HG03139 (cell line): ENCODE data around the gene BACH2.
"Not testable (repeated sequence)": the region's sequence is repeated elsewhere in the genome, so short reads cannot be mapped to it uniquely, and the experiment has no call there.

ENCODE experiments used
- ATAC-seq: cut with Tn5 transposase; IDR thresholded peaks from one replicate; pipeline ENCODE4 v1.9.1; 2021; ENCODE audit not compliant: unreplicated experiment

The BACH2 gene

DNA sequence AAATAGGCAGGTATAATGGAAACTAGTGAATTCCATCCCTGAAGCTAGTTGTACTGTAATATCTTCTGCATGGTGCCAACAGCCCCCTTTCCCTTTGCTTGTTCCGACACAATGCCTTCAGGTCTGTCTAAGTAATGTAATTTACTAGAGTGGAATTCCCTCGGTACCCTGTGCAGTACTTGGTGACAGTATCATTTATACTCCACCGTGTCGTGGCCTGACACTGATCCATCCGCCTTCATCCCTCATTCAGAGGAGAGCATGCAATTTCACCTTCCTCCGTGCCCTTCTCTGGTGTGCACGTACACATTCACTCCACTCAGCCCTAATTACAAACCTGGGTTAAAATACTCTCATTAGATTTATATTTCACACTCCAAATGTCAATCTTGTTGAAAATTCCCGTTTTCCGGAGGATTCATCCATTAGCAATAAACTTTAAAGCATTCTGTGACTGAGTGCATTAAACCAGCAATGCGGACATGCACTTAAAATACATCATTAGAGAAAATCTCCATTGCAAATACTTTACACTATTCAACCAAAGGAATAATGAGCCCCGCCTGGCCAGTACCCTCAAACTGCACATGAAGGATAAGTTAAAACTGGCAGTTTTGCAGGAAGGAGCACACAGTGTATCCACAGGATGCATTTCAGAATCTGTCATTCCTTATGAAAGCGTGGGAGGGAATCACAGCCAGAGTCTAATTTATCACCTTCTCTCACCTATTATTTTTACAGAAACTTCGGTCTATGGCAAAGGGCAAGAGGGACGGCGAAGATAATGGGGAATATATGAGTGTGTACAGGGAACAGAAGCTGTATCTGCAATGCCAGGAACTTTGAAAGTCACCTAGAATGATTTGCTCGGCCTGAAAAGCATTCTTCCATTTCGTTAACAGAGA lies 219.9 kb downstream of the BACH2 start:
- ATAC-seq, result no peak

DNA sequence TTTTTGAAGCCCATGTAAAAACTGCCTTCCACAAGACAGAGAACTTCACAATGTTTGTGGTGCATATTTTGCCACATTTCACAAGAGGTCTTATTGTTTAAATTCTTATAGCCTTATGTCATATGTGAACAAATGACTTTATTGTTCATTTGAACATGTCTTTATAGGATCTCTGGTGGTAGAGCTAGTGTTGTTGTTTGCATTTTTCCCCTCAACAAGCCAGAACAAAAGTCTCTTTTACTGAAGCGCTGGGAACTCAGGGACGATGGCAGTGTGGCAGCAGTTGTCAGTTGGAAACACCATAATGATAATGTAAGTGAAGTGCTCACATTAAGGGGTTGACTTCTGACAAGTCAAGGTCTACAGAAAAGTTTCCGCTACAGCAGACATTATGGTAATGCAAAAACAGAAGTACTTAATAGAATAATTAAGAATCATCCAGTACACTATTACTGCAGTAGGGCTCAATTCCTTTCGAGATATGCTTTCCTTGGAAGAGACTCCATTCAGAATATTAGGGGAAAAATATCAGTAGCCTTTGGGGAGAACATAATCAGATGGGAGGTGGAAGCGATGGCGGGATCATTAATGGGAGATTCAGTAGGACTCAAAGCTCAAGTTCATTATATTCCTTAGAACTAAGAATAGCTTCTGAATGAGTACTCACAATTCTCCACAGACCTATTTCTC lies 222.3 kb downstream of the BACH2 start:
- ATAC-seq, result no peak

- no peak for ATAC-seq
These were observed 223.6 kb downstream of the BACH2 start for GRCh38 chr6:90072935-90073464.

DNA sequence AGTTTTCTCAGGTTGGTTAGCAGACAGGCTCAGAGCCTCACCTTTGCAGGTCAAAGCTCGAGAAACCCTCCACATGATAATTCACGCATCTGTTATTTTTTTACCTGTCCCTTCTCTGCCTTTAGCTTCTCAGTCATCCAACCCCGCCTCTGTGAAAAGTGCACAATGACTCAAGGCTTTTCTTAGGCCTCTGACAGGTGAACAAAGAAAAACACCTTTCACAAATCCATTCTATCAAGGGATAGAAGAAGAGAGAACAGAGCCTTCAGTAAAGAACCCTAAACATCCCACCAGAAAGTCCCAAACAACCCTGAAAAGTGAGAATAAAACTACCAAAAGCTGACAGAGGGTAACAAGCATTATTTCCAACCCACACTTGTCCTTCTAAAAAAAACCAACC lies 224.1 kb downstream of the BACH2 start:
- ATAC-seq, result no peak

DNA sequence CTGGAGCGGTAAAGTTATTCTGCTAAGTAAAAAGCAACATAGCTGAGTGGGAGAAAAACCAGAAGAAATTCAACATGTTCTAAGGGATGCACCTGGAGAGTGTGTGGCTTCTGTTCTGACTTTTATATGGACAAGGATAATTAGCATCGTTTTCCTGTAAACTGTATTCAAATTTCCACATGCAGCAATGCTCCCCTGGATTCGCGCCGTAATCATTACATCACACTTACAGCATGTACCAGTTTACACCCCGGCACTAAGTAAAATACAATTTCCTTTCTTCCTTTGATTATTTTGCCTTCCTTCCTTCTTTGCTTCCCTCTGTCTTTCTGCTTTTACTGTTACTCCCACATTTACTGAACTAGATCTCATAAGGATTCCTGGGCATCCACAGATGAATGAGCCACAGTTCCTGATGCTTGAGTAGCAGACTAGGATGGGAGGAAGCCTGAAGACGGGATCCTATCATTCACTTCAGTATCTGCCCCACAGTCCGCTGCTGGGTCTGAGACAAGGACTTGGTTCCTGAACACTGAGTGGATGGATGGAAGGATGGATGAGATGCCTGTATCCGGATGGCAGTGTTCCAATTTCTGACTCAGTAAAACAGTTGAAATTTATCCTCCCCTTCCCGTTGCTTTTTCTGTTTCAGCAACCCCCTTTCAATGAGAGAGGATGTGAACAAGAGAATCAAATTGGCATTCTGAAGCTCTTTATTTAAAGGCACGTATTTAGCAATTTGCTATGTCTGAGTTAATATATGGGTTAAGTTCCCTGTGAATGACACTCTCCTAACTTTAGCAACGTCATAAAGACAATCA lies 227.7 kb downstream of the BACH2 start:
- no peak for ATAC-seq

DNA sequence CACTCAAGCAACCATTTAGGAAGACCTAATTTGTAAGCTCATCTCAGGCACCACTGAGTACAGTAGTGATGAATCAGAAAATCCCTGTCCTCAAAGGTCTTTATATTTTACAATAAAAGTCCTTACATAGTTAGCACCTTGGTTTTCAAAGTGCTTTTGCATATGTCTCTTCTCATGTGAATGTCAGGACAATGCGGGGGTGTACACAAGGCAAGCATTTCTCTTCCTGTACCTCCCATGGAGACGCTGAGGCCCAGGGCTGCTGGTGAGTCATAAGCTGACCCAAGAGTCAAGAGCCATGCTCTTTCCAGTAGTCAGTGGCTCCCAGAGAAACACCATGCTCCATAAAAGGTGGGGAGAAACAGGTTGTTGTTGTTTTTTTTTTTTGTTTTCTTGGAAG lies 228.4 kb downstream of the BACH2 start:
- ATAC-seq, result no peak

GRCh38 chr6:90066697-90067096 lies 229.9 kb downstream of the BACH2 start:
- ATAC-seq, result no peak

GRCh38 chr6:90065173-90065572 lies 231.5 kb downstream of the BACH2 start:
- ATAC-seq, result no peak

- no peak for ATAC-seq
These were observed 234.0 kb downstream of the BACH2 start for GRCh38 chr6:90062667-90063066.

GRCh38 chr6:90062051-90062450 lies 234.6 kb downstream of the BACH2 start:
- ATAC-seq, result no peak

GRCh38 chr6:90059178-90059577 lies 237.5 kb downstream of the BACH2 start:
- not testable (repeated sequence) for ATAC-seq

- not testable (repeated sequence) for ATAC-seq
These were observed 240.7 kb downstream of the BACH2 start for GRCh38 chr6:90055924-90056323.

DNA sequence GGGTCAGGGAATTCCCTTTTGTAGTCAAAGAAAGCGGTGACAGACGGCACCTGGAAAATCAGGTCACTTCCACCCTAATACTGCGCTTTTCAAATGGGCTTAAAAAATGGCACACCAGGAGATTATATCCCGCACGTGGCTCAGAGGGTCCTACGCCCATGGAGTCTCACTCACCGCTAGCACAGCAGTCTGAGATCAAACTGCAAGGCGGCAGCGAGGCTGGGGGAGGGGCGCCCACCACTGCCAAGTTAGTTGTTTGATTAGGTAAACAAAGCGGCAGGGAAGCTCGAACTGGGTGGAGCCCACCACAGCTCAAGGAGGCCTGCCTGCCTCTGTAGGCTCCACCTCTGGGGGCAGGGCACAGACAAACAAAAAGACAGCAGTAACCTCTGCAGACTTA lies 242.4 kb downstream of the BACH2 start:
- not testable (repeated sequence) for ATAC-seq

DNA sequence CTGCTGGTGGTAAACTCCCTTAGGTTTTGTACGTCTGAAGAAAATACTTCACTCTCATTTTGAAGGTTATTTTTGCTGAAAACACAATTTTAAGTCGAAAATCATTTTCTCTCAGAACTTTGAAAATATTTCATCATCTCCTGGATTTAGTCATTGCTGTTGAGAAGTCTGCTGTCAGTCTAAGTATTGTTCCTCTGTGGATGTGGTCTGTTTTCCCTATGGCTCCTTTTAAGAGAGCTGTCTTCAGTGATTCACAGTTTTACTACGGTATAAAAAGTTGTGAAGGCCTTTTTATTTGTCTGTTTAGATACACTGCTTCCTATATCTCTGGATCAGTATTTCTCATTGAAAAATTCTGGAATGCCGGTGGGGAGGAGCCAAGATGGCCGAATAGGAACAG lies 243.0 kb downstream of the BACH2 start:
- no peak for ATAC-seq

GRCh38 chr6:90049295-90049694 lies 247.3 kb downstream of the BACH2 start:
- no peak for ATAC-seq

DNA sequence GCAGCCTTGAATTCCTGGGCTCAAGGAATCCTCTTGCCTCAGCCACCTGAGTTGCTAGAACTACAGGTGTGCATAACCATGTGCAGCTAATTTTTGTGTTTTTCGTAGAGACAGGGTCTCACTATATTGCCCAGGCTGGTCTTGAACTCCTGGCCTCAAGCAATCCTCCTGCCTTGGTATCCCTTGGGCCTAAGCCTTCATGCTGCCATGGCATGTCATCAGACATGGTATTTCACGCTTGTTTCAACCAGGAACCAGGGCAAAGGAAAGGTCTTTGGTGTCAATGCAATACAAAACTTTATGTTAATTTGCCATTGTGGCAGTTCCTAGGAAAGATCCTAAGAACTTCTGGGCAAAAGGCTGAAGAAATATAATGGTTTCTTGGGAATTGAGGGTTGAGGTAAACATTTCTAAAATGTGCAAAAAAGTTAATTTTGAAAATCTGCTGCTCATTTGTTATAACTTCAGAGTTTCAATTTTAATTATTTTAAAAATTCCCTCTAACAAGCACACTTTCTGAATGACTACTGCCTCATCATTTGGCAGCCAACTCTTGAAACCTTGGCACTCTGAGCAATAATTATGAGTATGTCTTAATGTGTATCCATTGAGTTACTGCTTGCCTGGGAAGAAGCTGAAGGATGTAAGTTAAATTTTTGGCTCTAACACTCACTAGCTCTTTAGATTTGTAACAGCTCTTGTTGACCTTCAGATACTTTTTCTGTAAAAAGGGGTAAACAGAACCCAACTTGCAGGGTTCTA lies 248.3 kb downstream of the BACH2 start:
- ATAC-seq, result no peak

DNA sequence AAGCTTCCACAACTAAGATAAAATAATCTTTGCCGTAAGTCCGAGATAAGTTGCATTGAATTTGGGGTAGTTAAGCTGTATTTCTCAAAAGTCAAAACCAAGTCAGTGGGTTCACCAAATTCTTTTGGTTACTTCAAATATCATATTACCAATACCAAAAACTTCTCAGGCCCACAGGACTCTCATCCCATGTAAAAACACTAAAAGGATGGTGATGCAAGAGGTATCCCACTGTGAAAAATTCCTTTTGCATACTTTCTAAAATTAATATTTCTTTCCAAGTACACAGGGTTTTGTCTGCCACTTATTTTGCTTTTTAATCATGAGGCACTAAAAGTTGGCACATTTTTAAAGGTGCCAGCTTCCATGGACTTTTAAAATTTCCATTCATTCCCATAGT lies 251.1 kb downstream of the BACH2 start:
- no peak for ATAC-seq

- ATAC-seq, result no peak
These were observed 251.7 kb downstream of the BACH2 start for GRCh38 chr6:90044833-90045381.

- no peak for ATAC-seq
These were observed 252.3 kb downstream of the BACH2 start for GRCh38 chr6:90044182-90044832.

DNA sequence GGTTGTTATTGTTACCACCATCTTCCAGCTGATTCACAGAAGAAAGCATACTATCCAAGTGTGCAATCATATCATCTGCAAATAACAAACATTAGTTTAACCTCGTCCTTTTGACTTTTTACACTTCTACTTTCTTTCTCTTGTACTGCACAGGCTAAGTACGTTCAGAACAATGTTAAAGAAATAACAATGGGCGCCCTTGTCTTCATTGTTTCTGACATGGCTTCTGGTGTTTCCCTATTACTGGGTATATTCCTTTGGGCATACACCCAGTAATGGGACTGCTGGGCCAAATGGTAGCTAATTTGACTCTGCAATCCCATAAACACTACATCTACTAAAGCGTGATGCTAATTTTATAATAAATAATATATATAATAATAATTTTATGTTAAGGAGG lies 255.7 kb downstream of the BACH2 start:
- no peak for ATAC-seq
